Activated CD8-positive, alpha-beta T cell treated with anti-CD3 and anti-CD28 coated beads for 36 hours (primary cell): ENCODE data around the gene THAP3. TPM values are rescaled to one million over a fixed set of nuclear protein-coding genes. Genes with fewer than 3 reads are reported as not detected.

Source experiments
- ATAC-seq: fragments of 200-7000 bp; cut with Tn5 transposase; one replicate; pipeline ENCODE4 v1.10.0; 2021; ENCODE audit warnings: mild to moderate bottlenecking, moderate library complexity
- CTCF ChIA-PET: fragments of 350-600 bp; sonication (Branson Sonifier 250); formaldehyde crosslinking; loops from one replicate; lab custom pipeline; 2021; ENCODE audit warnings: antibody characterized with exemption; lab: Charles Lee
- POLR2A ChIA-PET: fragments of 350-600 bp; sonication (Branson Sonifier 250); formaldehyde crosslinking; loops from one replicate; lab custom pipeline; 2021; ENCODE audit warnings: antibody characterized with exemption; lab: Charles Lee
- DNase-seq: peaks from one replicate; pipeline ENCODE4 v3.0.0-alpha.2; 2020
- H3K27ac Mint-ChIP-seq: one replicate; pipeline ENCODE4 v1.8.0; 2021; ENCODE audit warnings: mild to moderate bottlenecking, mixed read lengths
- H3K27me3 Mint-ChIP-seq: one replicate; pipeline ENCODE4 v1.8.0; 2021; ENCODE audit warnings: mixed read lengths
- H3K36me3 Mint-ChIP-seq: one replicate; pipeline ENCODE4 v1.8.0; 2021; ENCODE audit warnings: low read depth, mixed read lengths
- H3K4me1 Mint-ChIP-seq: one replicate; pipeline ENCODE4 v1.8.0; 2021; ENCODE audit warnings: low read depth, mixed read lengths
- H3K4me3 Mint-ChIP-seq: one replicate; pipeline ENCODE4 v1.8.0; 2021; ENCODE audit warnings: mild to moderate bottlenecking, moderate library complexity, mixed read lengths
- H3K9me3 Mint-ChIP-seq: one replicate; pipeline ENCODE4 v1.8.0; 2021; ENCODE audit warnings: mixed read lengths
- CTCF ChIP-seq: fragments of 200-600 bp; IDR thresholded peaks from one replicate; pipeline ENCODE4 v1.8.0; 2022; ENCODE audit warnings: antibody characterized with exemption, mild to moderate bottlenecking
- intact Hi-C: fragments of 100-400 bp; cut with micrococcal nuclease; formaldehyde crosslinking; loops from one replicate; pipeline ENCODE4 v1.10.0; 2022
- total RNA-seq, 2 experiments: library from RNA; stranded (reverse); gene quantifications; one replicate each; pipeline ENCODE4 v1.2.3, GENCODE V29; 2021

THAP3 gene
- total RNA-seq: 10 to 100 TPM; 19.0 to 24.5 TPM

GRCh38 chr1:6624710-6625583 is at the start of gene THAP3:
TSS of gene THAP3 (plus strand) at chr1:6624868. CDS start at chr1:6625219, 351 bp downstream.
- peak; percentile 32 for TF ChIP-seq CTCF
- Mint-ChIP-seq H3K4me3 (peak within 1 kb of the TSS; percentile 90), H3K9me3 (no peaks in the 10 kb centered on the region), H3K27me3 (no peaks in the 10 kb centered on the region), H3K4me1 (peaks cover 26% of the 10 kb centered on the region), H3K36me3 (peaks cover 33% of the 10 kb centered on the region), H3K27ac (peak within 1 kb of the TSS; percentile 84)
- ChIA-PET CTCF (interaction anchor here (1.2 to 2.1 kb wide), 3 partner anchors 21 to 70 kb away, joined by 5 to 7 read pairs (median 5); partner anchors contain the start of genes KLHL21, NOL9 and TAS1R1), POLR2A (interaction anchor here (1.0 to 1.5 kb wide), 5 partner anchors 10 to 24 kb away, joined by 3 to 6 read pairs (median 4); partner anchors contain the start of genes KLHL21 and PHF13)
- intact Hi-C loops: no loop called here
- ATAC-seq: peak; percentile 98
- DNase-seq: peak; percentile 90

- no peak for DNase-seq
- ChIA-PET CTCF (interaction anchor here (4.1 kb wide), 1 partner anchor 23 kb away, joined by 22 read pairs; the partner anchor contains the start of genes NOL9 and TAS1R1), POLR2A (interaction anchor here (1.0 to 6.3 kb wide), 4 partner anchors 24 to 185 kb away, joined by 3 to 59 read pairs (median 4); partner anchors contain the start of genes ACOT7, KLHL21 and NOL9)
- H3K4me1 Mint-ChIP-seq: peaks cover 25% of the 10 kb centered on the region
- no peaks in the 10 kb centered on the region for H3K9me3 Mint-ChIP-seq
- H3K27ac Mint-ChIP-seq: no peak overlapping the region
- H3K4me3 Mint-ChIP-seq: no peak overlapping the region
- no peak for TF ChIP-seq CTCF
- intact Hi-C loops: no loop called here
- peaks cover 7% of the 10 kb centered on the region for H3K36me3 Mint-ChIP-seq
- no peak for ATAC-seq
- no peaks in the 10 kb centered on the region for H3K27me3 Mint-ChIP-seq
Observed at GRCh38 chr1:6577831-6578525, 46.7 kb upstream of the THAP3 start.

GRCh38 chr1:6578624-6579373 is 45.9 kb upstream of the THAP3 start:
- peaks cover 25% of the 10 kb centered on the region for H3K4me1 Mint-ChIP-seq
- CTCF ChIA-PET: interaction anchor here (1.1 to 4.1 kb wide), 3 partner anchors 22 to 68 kb away, joined by 3 to 22 read pairs (median 7); partner anchors contain the start of genes NOL9 and TAS1R1
- peaks cover 7% of the 10 kb centered on the region for H3K36me3 Mint-ChIP-seq
- no peak for ATAC-seq
- H3K27me3 Mint-ChIP-seq: no peaks in the 10 kb centered on the region
- no peak for TF ChIP-seq CTCF
- no peak for DNase-seq
- peak overlapping the region; percentile 94 for H3K4me3 Mint-ChIP-seq
- no peaks in the 10 kb centered on the region for H3K9me3 Mint-ChIP-seq
- H3K27ac Mint-ChIP-seq: peak overlapping the region; percentile 95
- POLR2A ChIA-PET: interaction anchor here (1.0 to 6.3 kb wide), 5 partner anchors 10 to 185 kb away, joined by 3 to 59 read pairs (median 6); partner anchors contain the start of genes ACOT7, KLHL21 and NOL9
- intact Hi-C loops: no loop called here

- no peak for TF ChIP-seq CTCF
- peaks cover 26% of the 10 kb centered on the region for H3K4me1 Mint-ChIP-seq
- H3K9me3 Mint-ChIP-seq: no peaks in the 10 kb centered on the region
- DNase-seq: peak; percentile 98
- intact Hi-C loops: no loop called here
- peaks cover 7% of the 10 kb centered on the region for H3K36me3 Mint-ChIP-seq
- peak; percentile 99 for ATAC-seq
- H3K4me3 Mint-ChIP-seq: peak within 1 kb of the TSS; percentile 94
- no peaks in the 10 kb centered on the region for H3K27me3 Mint-ChIP-seq
- CTCF ChIA-PET: interaction anchor here (1.1 to 4.1 kb wide), 3 partner anchors 21 to 67 kb away, joined by 3 to 22 read pairs (median 7); partner anchors contain the start of genes NOL9 and TAS1R1
- peak within 1 kb of the TSS; percentile 95 for H3K27ac Mint-ChIP-seq
- POLR2A ChIA-PET: interaction anchor here (1.0 to 6.3 kb wide), 6 partner anchors 10 to 141 kb away, joined by 3 to 59 read pairs (median 4); partner anchors contain the start of genes KLHL21, NOL9 and TAS1R1
Observed at GRCh38 chr1:6579374-6580118, 45.1 kb upstream of the THAP3 start, which contains the start of gene ZBTB48. TSS of gene ZBTB48 (plus strand) at chr1:6579994. CDS start at chr1:6580610, 616 bp downstream.
